ENCODE results near the gene MRPL33.

The MRPL33 gene

GRCh38 chr2:27727257-27727656 lies 44.3 kb upstream of the MRPL33 start:
- no peak for DNase-seq (ENCODE audit: low read depth, low spot score)
- ChIA-PET POLR2A (no interaction called here), CTCF (interaction anchor here (0.8 to 4.1 kb wide), 3 partner anchors 10 to 725 kb away, joined by 3 to 14 read pairs (median 4); no protein-coding TSS in a partner anchor)
- H3K4me3 ChIP-seq (ENCODE audit: low read depth, low read length) = no peak overlapping the region
- TF ChIP-seq CTCF (IDR thresholded peaks at IDR 0.05; ENCODE audit: insufficient read depth, low read length, missing control alignments) = no peak

GRCh38 chr2:27728081-27728858 lies 43.2 kb upstream of the MRPL33 start:
- CTCF ChIA-PET = interaction anchor here (0.7 to 9.6 kb wide), 2 partner anchors 5 to 45 kb away, joined by 3 to 84 read pairs; no protein-coding TSS in a partner anchor
- DNase-seq (ENCODE audit: low read depth, low spot score) = no peak
- TF ChIP-seq CTCF (IDR thresholded peaks at IDR 0.05; ENCODE audit: insufficient read depth, low read length, missing control alignments) = no peak
- H3K4me3 ChIP-seq (ENCODE audit: low read depth, low read length) = no peak overlapping the region
- POLR2A ChIA-PET = interaction anchor here (0.5 kb wide), 1 partner anchor 667 kb away, joined by 3 read pairs; no protein-coding TSS in a partner anchor

- CTCF ChIA-PET = interaction anchor here (2.3 to 9.6 kb wide), 2 partner anchors 6 to 723 kb away, joined by 6 to 84 read pairs; no protein-coding TSS in a partner anchor
- DNase-seq (ENCODE audit: low read depth, low spot score) = no peak
- no peak for TF ChIP-seq CTCF (IDR thresholded peaks at IDR 0.05; ENCODE audit: insufficient read depth, low read length, missing control alignments)
- H3K4me3 ChIP-seq (ENCODE audit: low read depth, low read length) = no peak overlapping the region
- POLR2A ChIA-PET = no interaction called here
These were observed 42.3 kb upstream of the MRPL33 start for GRCh38 chr2:27729198-27729597.

- no peak overlapping the region for H3K4me3 ChIP-seq (ENCODE audit: low read depth, low read length)
- no peak for DNase-seq (ENCODE audit: low read depth, low spot score)
- ChIA-PET CTCF (interaction anchor here (0.8 to 9.6 kb wide), 4 partner anchors 7 to 723 kb away, joined by 3 to 84 read pairs (median 6); no protein-coding TSS in a partner anchor), POLR2A (no interaction called here)
- no peak for TF ChIP-seq CTCF (IDR thresholded peaks at IDR 0.05; ENCODE audit: insufficient read depth, low read length, missing control alignments)
These were observed 41.9 kb upstream of the MRPL33 start for GRCh38 chr2:27729614-27730013.

- CTCF ChIA-PET = interaction anchor here (0.8 to 9.6 kb wide), 5 partner anchors 7 to 722 kb away, joined by 3 to 84 read pairs (median 6); no protein-coding TSS in a partner anchor
- no peak for TF ChIP-seq CTCF (IDR thresholded peaks at IDR 0.05; ENCODE audit: insufficient read depth, low read length, missing control alignments)
- DNase-seq (ENCODE audit: low read depth, low spot score) = no peak
- POLR2A ChIA-PET = no interaction called here
- no peak overlapping the region for H3K4me3 ChIP-seq (ENCODE audit: low read depth, low read length)
These were observed 41.3 kb upstream of the MRPL33 start for GRCh38 chr2:27730261-27730662.

- DNase-seq (ENCODE audit: low read depth, low spot score) = no peak
- ChIA-PET POLR2A (no interaction called here), CTCF (interaction anchor here (1.5 to 9.6 kb wide), 5 partner anchors 8 to 722 kb away, joined by 4 to 84 read pairs (median 6); no protein-coding TSS in a partner anchor)
- no peak overlapping the region for H3K4me3 ChIP-seq (ENCODE audit: low read depth, low read length)
- no peak for TF ChIP-seq CTCF (IDR thresholded peaks at IDR 0.05; ENCODE audit: insufficient read depth, low read length, missing control alignments)
These were observed 40.4 kb upstream of the MRPL33 start for GRCh38 chr2:27730980-27731691.

Data from AG04449 (cell line).